H1 (cell line): ENCODE measurements around the gene BRSK2. TPM values are rescaled to one million over a fixed set of nuclear protein-coding genes. Genes with fewer than 3 reads are reported as not detected.

ENCODE experiments used
- CTCF ChIA-PET: fragments of 300-600 bp; sonication (Branson Sonifier 250); formaldehyde crosslinking; loops from one replicate; lab custom pipeline; 2021; ENCODE audit not compliant: partially characterized antibody; lab: Charles Lee
- POLR2A ChIA-PET: fragments of 300-600 bp; sonication (Branson Sonifier 250); formaldehyde crosslinking; loops from one replicate; lab custom pipeline; 2021; ENCODE audit warnings: inconsistent platforms; ENCODE audit not compliant: partially characterized antibody; lab: Charles Lee
- DNase-seq, 2 experiments: peaks; one replicate each; pipeline versions ENCODE4 v3.0.0 to v3.0.0-alpha.2; 2010 to 2022; ENCODE audit warnings: low spot score in 2 of 2, low read depth in 1 of 2, mixed read lengths in 1 of 2
- FAIRE-seq: peaks from 2 replicates; lab custom pipeline; 2011; peaks lifted over from hg19 to GRCh38; lab: Jason Lieb, UNC
- H2AFZ ChIP-seq: 2 replicates; pipeline ENCODE4 v1.8.1; 2012; ENCODE audit warnings: low read length, inconsistent platforms
- H2AK5ac ChIP-seq: 2 replicates; pipeline ENCODE4 v1.6.1; 2013; ENCODE audit warnings: low read depth, low read length
- H2BK120ac ChIP-seq: replicated peaks from 2 replicates; pipeline ENCODE3; 2013; ENCODE audit warnings: low read depth, low read length, inconsistent platforms
- H2BK12ac ChIP-seq: 2 replicates; pipeline ENCODE4 v1.6.1; 2013; ENCODE audit warnings: low read depth, low read length
- H2BK15ac ChIP-seq: 2 replicates; pipeline ENCODE4 v1.6.1; 2013; ENCODE audit warnings: low read length
- H2BK20ac ChIP-seq: 2 replicates; pipeline ENCODE4 v1.6.1; 2013; ENCODE audit warnings: low read length
- H2BK5ac ChIP-seq: 2 replicates; pipeline ENCODE4 v1.6.1; 2013; ENCODE audit warnings: low read depth, low read length
- H3K14ac ChIP-seq: 2 replicates; pipeline ENCODE4 v1.6.1; 2013; ENCODE audit warnings: inconsistent platforms; ENCODE audit not compliant: insufficient read length
- H3K18ac ChIP-seq: 2 replicates; pipeline ENCODE4 v1.6.1; 2013; ENCODE audit warnings: low read length; ENCODE audit errors: extremely low read depth
- H3K23ac ChIP-seq: 2 replicates; pipeline ENCODE4 v1.6.1; 2013; ENCODE audit warnings: inconsistent platforms; ENCODE audit not compliant: insufficient read length
- H3K23me2 ChIP-seq: 2 replicates; pipeline ENCODE4 v1.6.1; 2013; ENCODE audit warnings: low read depth, low read length
- H3K27ac ChIP-seq: 2 replicates; pipeline ENCODE4 v1.6.1; 2011; ENCODE audit warnings: low read depth, low read length, inconsistent platforms
- H3K27me3 ChIP-seq, 4 experiments: replicated peaks in 1 of 4; 1 replicate in 1 of 4; 2 replicates in 3 of 4; pipeline versions ENCODE4 v1.6.1 to v1.8.1; 2011 to 2013; ENCODE audit warnings: low read length in 3 of 4, mild to moderate bottlenecking in 3 of 4, inconsistent platforms in 2 of 4, mixed read lengths in 2 of 4, moderate library complexity in 1 of 4; ENCODE audit not compliant: control insufficient read depth in 3 of 4, insufficient read depth in 3 of 4; ENCODE audit errors: extremely low read depth in 1 of 4
- H3K36me3 ChIP-seq, 4 experiments: 2 replicates each; pipeline versions ENCODE4 v1.6.1 to v1.8.1; 2011 to 2013; ENCODE audit warnings: mild to moderate bottlenecking in 4 of 4, low read length in 3 of 4, moderate library complexity in 2 of 4, control low read depth in 1 of 4, inconsistent platforms in 1 of 4; ENCODE audit not compliant: insufficient read depth in 4 of 4, control insufficient read depth in 2 of 4
- H3K4ac ChIP-seq: replicated peaks from 2 replicates; pipeline ENCODE3; 2013; ENCODE audit warnings: low read length, low read depth, mixed read lengths, inconsistent platforms; ENCODE audit not compliant: insufficient read length
- H3K4me1 ChIP-seq, 4 experiments: replicated peaks in 1 of 4; 1 replicate in 1 of 4; 2 replicates in 3 of 4; pipeline versions ENCODE4 v1.6.1 to v1.8.1; 2011 to 2013; ENCODE audit warnings: low read length in 3 of 4, inconsistent platforms in 2 of 4, mixed read lengths in 1 of 4; ENCODE audit not compliant: insufficient read depth in 4 of 4, control insufficient read depth in 3 of 4
- H3K4me2 ChIP-seq, 2 experiments: 2 replicates each; pipeline versions ENCODE4 v1.6.1 to v1.8.1; 2011 to 2013; ENCODE audit warnings: low read depth in 2 of 2, low read length in 2 of 2, control low read depth in 1 of 2, inconsistent platforms in 1 of 2, mild to moderate bottlenecking in 1 of 2; ENCODE audit not compliant: insufficient read depth in 1 of 2
- H3K4me3 ChIP-seq, 4 experiments: fragments of 200-600, 300-600 bp in 1 of 4; sonication (generic), shearing (Covaris generic), sonication (Bioruptor Twin) in 1 of 4; 2 replicates each; pipeline versions ENCODE4 v1.5.1 to v1.8.1; 2011 to 2016; ENCODE audit warnings: low read length in 4 of 4, low read depth in 3 of 4, control low read depth in 2 of 4, inconsistent platforms in 2 of 4, mild to moderate bottlenecking in 2 of 4, mixed read lengths in 1 of 4, moderate library complexity in 1 of 4; ENCODE audit not compliant: insufficient read depth in 2 of 4; ENCODE audit errors: extremely low read depth in 1 of 4
- H3K56ac ChIP-seq: replicated peaks from 2 replicates; pipeline ENCODE3; 2013; ENCODE audit warnings: low read depth, mild to moderate bottlenecking, mixed read lengths, low read length, inconsistent platforms; ENCODE audit not compliant: insufficient read length
- H3K79me1 ChIP-seq: 2 replicates; pipeline ENCODE4 v1.6.1; 2013; ENCODE audit warnings: low read depth, low read length, control low read depth
- H3K79me2 ChIP-seq, 2 experiments: 2 replicates each; pipeline versions ENCODE4 v1.6.1 to v1.8.1; 2012 to 2013; ENCODE audit warnings: low read length in 2 of 2, mild to moderate bottlenecking in 2 of 2, inconsistent platforms in 1 of 2; ENCODE audit not compliant: insufficient read depth in 2 of 2, control insufficient read depth in 1 of 2
- H3K9ac ChIP-seq, 4 experiments: replicated peaks in 1 of 4; 1 replicate in 1 of 4; 2 replicates in 3 of 4; pipeline versions ENCODE4 v1.6.1 to v1.8.1; 2011 to 2013; ENCODE audit warnings: low read depth in 3 of 4, low read length in 3 of 4, control low read depth in 2 of 4, mild to moderate bottlenecking in 2 of 4, moderate library complexity in 2 of 4, inconsistent platforms in 1 of 4; ENCODE audit errors: extremely low read depth in 1 of 4
- H3K9me3 ChIP-seq, 2 experiments: 2 replicates each; pipeline versions ENCODE4 v1.6.1 to v1.8.1; 2012 to 2013; ENCODE audit warnings: mild to moderate bottlenecking in 2 of 2, moderate library complexity in 2 of 2, control low read depth in 1 of 2, inconsistent platforms in 1 of 2, low read depth in 1 of 2, low read length in 1 of 2, mixed read lengths in 1 of 2; ENCODE audit not compliant: insufficient read depth in 2 of 2
- H4K20me1 ChIP-seq, 2 experiments: replicated peaks in 1 of 2; 2 replicates each; pipeline versions ENCODE3 to v1.8.1; 2011 to 2013; ENCODE audit warnings: inconsistent platforms in 2 of 2, low read length in 2 of 2, mild to moderate bottlenecking in 1 of 2; ENCODE audit not compliant: insufficient read depth in 2 of 2, control insufficient read depth in 1 of 2
- H4K5ac ChIP-seq: 2 replicates; pipeline ENCODE4 v1.6.1; 2013; ENCODE audit warnings: low read length, low read depth, mixed read lengths, inconsistent platforms; ENCODE audit not compliant: insufficient read length
- H4K8ac ChIP-seq: 2 replicates; pipeline ENCODE4 v1.8.0; 2013; ENCODE audit warnings: mild to moderate bottlenecking, moderate library complexity, low read length, inconsistent platforms; ENCODE audit not compliant: insufficient read depth; ENCODE audit errors: extremely low read depth
- H4K91ac ChIP-seq: replicated peaks from 2 replicates; pipeline ENCODE3; 2013; ENCODE audit warnings: low read length, mixed read lengths, inconsistent platforms; ENCODE audit not compliant: insufficient read length
- SAP30 ChIP-seq: fragments of 300-600 bp; sonication (generic); IDR thresholded peaks from 2 replicates; pipeline ENCODE4 v1.7.1; 2012; ENCODE audit warnings: low read length, moderate library complexity, mild to moderate bottlenecking, inconsistent platforms; ENCODE audit not compliant: insufficient read depth, insufficient replicate concordance
- WGBS, 2 experiments: shearing (Covaris generic) in 1 of 2; methylation state at CpG; one replicate each; pipeline versions ENCODE4 v1.1.6 to v1.1.7; 2013 to 2015; ENCODE audit warnings: low lambda C conversion rate in 2 of 2, mixed read lengths in 2 of 2, inconsistent platforms in 1 of 2, low coverage in 1 of 2, missing lambda C conversion rate in 1 of 2; ENCODE audit not compliant: insufficient replicate concordance in 2 of 2, insufficient coverage in 1 of 2, insufficient read length in 1 of 2; ENCODE audit errors: extremely low coverage in 1 of 2, missing lambda C conversion rate in 1 of 2; 5-methylcytosine and 5-hydroxymethylcytosine counted together
- polyA plus RNA-seq, 7 experiments: library from polyadenylated mRNA; depleted of rRNA in 3 of 7; stranded (reverse) in 5 of 7; unstranded in 2 of 7; fragments of >200 nt in 5 of 7; fragments of 200-250 nt in 2 of 7; gene quantifications; 1 replicate in 5 of 7; 2 replicates in 1 of 7; 4 replicates in 1 of 7; pipeline versions ENCODE4 v1.2.1 to v1.2.3, GENCODE V29; 2011 to 2013; ENCODE audit warnings: missing spikeins in 2 of 7, mixed read lengths in 2 of 7
- total RNA-seq: library from RNA; stranded (reverse); fragmentation: NEBNext Ultra II Directional; extraction: Animal tissue kit (Norgen Biotek cat#: 25700); gene quantifications from 2 replicates; pipeline ENCODE4 v1.2.1, GENCODE V29; 2021

BRSK2 gene
- total and polyA plus RNA-seq, 2 of the 8 experiments (the other 6 are each of a cell fraction or from before 2014, with no cell fraction given) = 17.3 to 27.1 TPM

DNA sequence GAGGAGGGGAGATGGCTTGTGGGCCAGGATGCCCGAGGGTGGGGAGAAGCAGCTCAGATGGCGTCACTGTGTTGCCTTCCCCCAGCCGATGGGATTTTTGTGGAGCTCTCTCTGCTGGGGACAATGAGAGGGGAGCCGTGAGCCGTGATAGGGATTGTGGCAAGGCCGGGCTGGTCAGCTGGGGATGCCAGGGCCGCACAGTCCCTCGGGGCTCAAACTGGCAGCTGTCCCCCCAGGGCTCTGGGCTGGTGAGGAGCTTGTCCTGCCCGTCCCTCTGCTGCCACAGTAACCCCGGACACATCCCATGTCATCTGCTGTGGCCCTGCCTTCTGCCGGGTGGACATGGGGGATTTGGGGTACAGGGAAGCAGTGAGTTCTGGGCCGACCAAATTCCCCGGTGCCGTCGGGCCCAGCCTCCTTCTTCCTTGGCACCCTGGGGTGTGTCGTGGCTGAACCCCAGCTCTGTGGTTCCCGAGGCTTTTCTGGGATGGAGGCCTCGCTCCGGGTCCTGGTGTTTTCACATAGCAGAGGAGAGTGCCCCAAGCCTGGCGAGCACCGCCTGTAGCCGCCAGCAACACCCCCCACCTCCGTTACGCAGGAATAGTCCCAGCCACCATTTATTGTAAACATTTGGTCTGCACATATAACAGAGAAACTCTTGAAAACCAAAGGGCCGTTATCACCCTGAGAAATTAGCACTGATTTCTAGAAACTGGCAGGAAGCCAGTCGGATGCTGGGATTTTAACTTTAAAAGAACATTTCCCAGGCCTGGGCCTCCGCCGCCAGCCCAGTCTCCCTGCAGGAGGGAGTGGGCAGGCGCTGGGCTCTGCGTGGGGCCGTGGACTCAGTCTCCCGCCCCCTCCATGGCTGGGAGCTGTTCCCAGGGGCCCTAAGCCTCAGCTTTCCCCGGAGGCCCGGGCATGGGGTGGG lies 9.9 kb downstream of the BRSK2 start:
- FAIRE-seq (no peak), DNase-seq (no peak)
- Histone ChIP-seq H3K4me1 (peaks cover 0 to 2% (median 0%) of the 10 kb centered on the region in 4 experiments; a peak in 1 of 7 replicates), H3K9me3 (no peaks in the 10 kb centered on the region), H3K79me2 (peaks cover 13 to 41% of the 10 kb centered on the region in 2 experiments; a peak in 2 of 4 replicates), H2AK5ac (no peak overlapping the region), H3K27ac (no peak overlapping the region; the same call in 1 of the 2 replicates), H2AFZ (no peak overlapping the region), H4K20me1 (peaks cover 21 to 64% of the 10 kb centered on the region in 2 experiments), H3K36me3 (no peaks in the 10 kb centered on the region), H3K4me3 (no peak overlapping the region), H4K8ac (no peak overlapping the region), H2BK120ac (no peak overlapping the region), H3K4me2 (no peak overlapping the region), H2BK20ac (no peak overlapping the region), H2BK5ac (no peak overlapping the region), H2BK12ac (no peak overlapping the region), H3K14ac (no peak overlapping the region), H3K4ac (no peak overlapping the region), H3K79me1 (peaks cover 21% of the 10 kb centered on the region), H3K23me2 (no peaks in the 10 kb centered on the region), H2BK15ac (no peak overlapping the region), H4K5ac (no peak overlapping the region), H3K23ac (no peak overlapping the region), H4K91ac (no peak overlapping the region), H3K9ac (no peak overlapping the region), H3K27me3 (no peaks in the 10 kb centered on the region), H3K56ac (no peak overlapping the region), H3K18ac (no peak overlapping the region)
- POLR2A ChIA-PET = interaction anchor here (0.7 to 1.9 kb wide), 2 partner anchors 9 to 10 kb away, joined by 3 to 7 read pairs; partner anchors contain the start of gene BRSK2
- no peak for TF ChIP-seq SAP30
- CTCF ChIA-PET = interaction anchor here (1.3 kb wide), 1 partner anchor 175 kb away, joined by 3 read pairs; no protein-coding TSS in a partner anchor
- WGBS, 2 experiments = 92% methylated on average over 32 of the region's 34 CpGs; no CpG with 5 or more reads in 1 of the 2 experiments
